Ecto neural progenitor cell (in vitro differentiated cells): ENCODE measurements around the gene RABL3.
"Not testable (repeated sequence)": the region's sequence is repeated elsewhere in the genome, so short reads cannot be mapped to it uniquely, and the experiment has no call there.

Experiments
- DNase-seq: peaks from one replicate; pipeline ENCODE4 v3.0.0-alpha.2; 2018; ENCODE audit warnings: low spot score

The RABL3 gene

GRCh38 chr3:120645083-120645845 is 97.1 kb downstream of the RABL3 start:
- DNase-seq: no peak

GRCh38 chr3:120642368-120642948 is 99.9 kb downstream of the RABL3 start:
- DNase-seq: no peak

- no peak for DNase-seq
Measured at GRCh38 chr3:120641696-120642246, 100.5 kb downstream of the RABL3 start.

GRCh38 chr3:120640231-120640630 is 102.1 kb downstream of the RABL3 start:
- no peak for DNase-seq

- not testable (repeated sequence) for DNase-seq
Measured at GRCh38 chr3:120638820-120639219, 103.5 kb downstream of the RABL3 start.

- DNase-seq: no peak
Measured at GRCh38 chr3:120637851-120638559, 104.3 kb downstream of the RABL3 start.

- DNase-seq: no peak
Measured at GRCh38 chr3:120636795-120637401, 105.4 kb downstream of the RABL3 start.
